ENCODE results near the gene GAL. TPM values are rescaled to one million over a fixed set of nuclear protein-coding genes. Genes with fewer than 3 reads are reported as not detected.

The GAL gene
- total and polyA plus RNA-seq, 3 donors from 2014 or later, result 1.1 to 1.3 TPM; not detected in 1

- no peak for DNase-seq
- no peaks in the 10 kb centered on the region for H3K4me1 ChIP-seq
- H3K36me3 ChIP-seq (ENCODE audit: low read depth, missing control alignments), result no peaks in the 10 kb centered on the region
- H3K27ac ChIP-seq, result no peak overlapping the region
- H3K27me3 ChIP-seq, result no peaks in the 10 kb centered on the region
- no peaks in the 10 kb centered on the region for H3K9me3 ChIP-seq
- TF ChIP-seq CTCF (IDR thresholded peaks at IDR 0.05) (no peak), POLR2A (IDR thresholded peaks at IDR 0.05) (no peak)
- H3K4me3 ChIP-seq, result no peak overlapping the region
- intact Hi-C loops (cut with DNase I; ENCODE audit: low total_unique reads), result no loop called here
- 79 to 86% methylated on average over 21 of the region's 21 CpGs for WGBS, 2 donors
Observed at GRCh38 chr11:68667511-68668500, 16.5 kb upstream of the GAL start.

GRCh38 chr11:68669301-68670090 is 14.8 kb upstream of the GAL start:
- Histone ChIP-seq H3K27me3 (no peaks in the 10 kb centered on the region), H3K27ac (no peak overlapping the region), H3K4me3 (peak overlapping the region in 1 of 2 donors; percentile 17), H3K4me1 (no peaks in the 10 kb centered on the region), H3K9me3 (no peaks in the 10 kb centered on the region), H3K36me3 (ENCODE audit: low read depth, missing control alignments) (no peaks in the 10 kb centered on the region)
- TF ChIP-seq POLR2A (IDR thresholded peaks at IDR 0.05), result no peak
- no peak for TF ChIP-seq CTCF (IDR thresholded peaks at IDR 0.05)
- 65 to 70% methylated on average over 9 to 27 of the region's 27 CpGs for WGBS, 2 donors
- intact Hi-C loops (cut with DNase I; ENCODE audit: low total_unique reads), result no loop called here
- DNase-seq, result no peak

- TF ChIP-seq CTCF (IDR thresholded peaks at IDR 0.05) (no peak), POLR2A (IDR thresholded peaks at IDR 0.05) (no peak)
- Histone ChIP-seq H3K36me3 (ENCODE audit: low read depth, missing control alignments) (no peaks in the 10 kb centered on the region), H3K27ac (no peak overlapping the region), H3K9me3 (no peaks in the 10 kb centered on the region), H3K4me3 (peak overlapping the region in 1 of 2 donors; percentile 17), H3K27me3 (no peaks in the 10 kb centered on the region), H3K4me1 (no peaks in the 10 kb centered on the region)
- intact Hi-C loops (cut with DNase I; ENCODE audit: low total_unique reads), result no loop called here
- 54 to 74% methylated on average over 6 to 32 of the region's 33 CpGs for WGBS, 2 donors
- no peak for DNase-seq
Observed at GRCh38 chr11:68670208-68670992, 13.9 kb upstream of the GAL start.

GRCh38 chr11:68673306-68673945 is 10.9 kb upstream of the GAL start:
- TF ChIP-seq POLR2A (IDR thresholded peaks at IDR 0.05) (no peak), CTCF (IDR thresholded peaks at IDR 0.05) (no peak)
- no peaks in the 10 kb centered on the region for H3K4me1 ChIP-seq
- H3K9me3 ChIP-seq, result no peaks in the 10 kb centered on the region
- 92 to 97% methylated on average over 6 of the region's 6 CpGs for WGBS, 2 donors
- no peak overlapping the region for H3K27ac ChIP-seq
- no peaks in the 10 kb centered on the region for H3K36me3 ChIP-seq (ENCODE audit: low read depth, missing control alignments)
- H3K4me3 ChIP-seq, result no peak overlapping the region
- intact Hi-C loops (cut with DNase I; ENCODE audit: low total_unique reads), result no loop called here
- H3K27me3 ChIP-seq, result no peaks in the 10 kb centered on the region
- DNase-seq, result no peak
